Measurements from ENCODE around the gene DLGAP4.

DNA sequence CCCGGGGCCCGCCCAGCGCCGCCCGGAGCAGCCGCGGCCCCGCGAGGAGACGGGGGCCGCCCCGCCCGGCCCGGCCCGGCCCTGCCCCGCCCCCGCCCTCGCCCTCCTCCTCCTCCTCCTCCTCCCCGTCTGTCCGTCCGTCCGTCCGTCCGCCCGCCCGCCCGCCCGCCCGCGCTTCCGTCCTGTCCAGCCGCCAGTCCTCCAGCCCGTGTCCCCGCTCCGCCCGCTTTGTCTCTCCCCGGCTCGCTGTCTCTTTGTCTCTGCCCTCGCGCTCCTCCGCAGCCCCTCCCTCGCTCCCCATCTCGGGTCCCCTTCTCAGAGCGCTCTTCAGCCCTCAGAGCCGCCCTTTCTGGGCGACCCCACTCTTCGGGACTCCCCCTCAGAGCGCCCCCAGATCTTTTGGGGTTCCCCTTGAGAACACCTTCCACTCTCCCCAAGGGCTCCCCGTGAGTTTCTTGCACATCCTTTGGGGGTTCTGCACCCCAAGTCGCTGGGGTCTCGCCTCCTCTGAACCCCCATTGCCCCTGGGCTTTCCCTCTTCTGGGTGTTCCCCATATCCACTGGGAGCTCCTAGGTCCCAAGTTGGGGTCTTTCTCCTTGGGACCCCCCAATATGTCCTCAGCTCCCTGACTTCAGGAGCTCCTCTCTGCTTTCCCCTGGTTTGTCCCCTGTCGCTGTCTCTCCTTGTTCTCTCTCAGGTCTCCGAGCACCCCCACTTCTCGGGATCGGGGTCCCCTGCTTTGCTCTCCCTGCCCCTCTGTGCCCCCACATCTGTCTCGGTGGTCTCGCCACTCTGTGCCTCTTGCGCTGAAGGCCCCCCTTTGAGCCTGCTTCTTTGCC is 155.7 kb downstream of the DLGAP4 start:
- TF ChIP-seq GABPA (IDR thresholded peaks at IDR 0.05; ENCODE audit: low read depth) (no peak), POLR2AphosphoS5 (IDR thresholded peaks at IDR 0.05; ENCODE audit: low read depth) (no peak), REST (IDR thresholded peaks at IDR 0.05; ENCODE audit: insufficient replicate concordance, low read depth) (no peak), SPI1 (IDR thresholded peaks at IDR 0.05; ENCODE audit: borderline replicate concordance, low read depth) (no peak)
- TF ChIP-seq, protein P1, sequence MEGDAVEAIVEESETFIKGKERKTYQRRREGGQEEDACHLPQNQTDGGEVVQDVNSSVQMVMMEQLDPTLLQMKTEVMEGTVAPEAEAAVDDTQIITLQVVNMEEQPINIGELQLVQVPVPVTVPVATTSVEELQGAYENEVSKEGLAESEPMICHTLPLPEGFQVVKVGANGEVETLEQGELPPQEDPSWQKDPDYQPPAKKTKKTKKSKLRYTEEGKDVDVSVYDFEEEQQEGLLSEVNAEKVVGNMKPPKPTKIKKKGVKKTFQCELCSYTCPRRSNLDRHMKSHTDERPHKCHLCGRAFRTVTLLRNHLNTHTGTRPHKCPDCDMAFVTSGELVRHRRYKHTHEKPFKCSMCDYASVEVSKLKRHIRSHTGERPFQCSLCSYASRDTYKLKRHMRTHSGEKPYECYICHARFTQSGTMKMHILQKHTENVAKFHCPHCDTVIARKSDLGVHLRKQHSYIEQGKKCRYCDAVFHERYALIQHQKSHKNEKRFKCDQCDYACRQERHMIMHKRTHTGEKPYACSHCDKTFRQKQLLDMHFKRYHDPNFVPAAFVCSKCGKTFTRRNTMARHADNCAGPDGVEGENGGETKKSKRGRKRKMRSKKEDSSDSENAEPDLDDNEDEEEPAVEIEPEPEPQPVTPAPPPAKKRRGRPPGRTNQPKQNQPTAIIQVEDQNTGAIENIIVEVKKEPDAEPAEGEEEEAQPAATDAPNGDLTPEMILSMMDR (IDR thresholded peaks at IDR 0.05; ENCODE audit: insufficient read depth, low read length) = no peak
